Measurements from ENCODE around the gene ZRANB1. TPM values are rescaled to one million over a fixed set of nuclear protein-coding genes. Genes with fewer than 3 reads are reported as not detected.

ZRANB1 gene
- total and polyA plus RNA-seq, 2 experiments from 2014 or later: 4.2 to 26.7 TPM

DNA sequence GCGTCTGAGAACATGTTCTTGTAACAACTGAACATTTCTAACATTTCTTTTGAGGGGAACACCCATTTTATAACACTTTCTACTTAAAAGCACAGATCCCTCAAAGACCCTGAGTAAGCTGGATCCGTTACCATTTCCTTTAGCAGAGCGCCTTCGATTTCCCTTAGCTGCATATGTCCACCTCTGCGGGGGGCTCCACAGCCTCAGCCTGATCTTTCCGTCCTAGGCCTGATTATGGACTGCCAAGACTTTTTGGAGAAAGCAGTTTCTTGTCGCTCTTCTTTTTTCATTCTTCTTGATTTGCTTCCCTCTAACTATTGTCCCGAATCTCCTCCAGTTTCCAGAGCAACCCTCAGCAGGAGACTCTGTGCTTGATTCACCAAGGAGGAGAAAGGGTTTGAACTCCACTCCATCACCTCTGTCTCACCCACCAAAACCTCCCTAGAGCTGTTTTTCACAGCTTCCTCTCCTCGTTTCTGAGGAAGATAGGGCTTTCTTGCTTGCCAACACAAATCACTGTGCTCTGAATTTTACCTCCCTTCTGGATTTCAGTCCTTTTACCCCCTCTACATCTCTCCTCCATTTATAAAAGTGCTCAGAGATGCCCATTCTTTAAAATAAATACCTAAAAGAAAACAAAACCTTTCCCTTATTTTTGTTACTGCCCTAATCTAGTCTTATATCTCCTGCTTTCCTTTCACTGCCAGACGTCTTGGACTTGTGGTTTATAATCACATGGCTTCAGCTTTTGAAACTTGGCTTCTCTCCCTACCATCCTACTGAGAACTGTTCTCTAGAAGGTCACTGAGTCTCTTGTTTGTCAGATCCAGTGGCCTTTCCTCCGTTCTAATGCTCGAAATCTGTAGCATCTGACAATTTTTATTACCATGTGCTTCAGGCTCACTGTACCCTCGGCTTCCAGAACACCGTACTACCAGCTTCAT, 30.5 kb upstream of the ZRANB1 start:
- Mint-ChIP-seq H3K4me3 (no peak overlapping the region; the same call in 2 of the 3 replicates), H3K36me3 (ENCODE audit: low read depth) (no peaks in the 10 kb centered on the region; the same call in 2 of the 3 replicates), H3K27me3 (ENCODE audit: insufficient read depth, low read depth, poor library complexity) (peaks cover 2% of the 10 kb centered on the region), H3K4me1 (peaks cover 7% of the 10 kb centered on the region), H3K9me3 (no peaks in the 10 kb centered on the region; the same call in 2 of the 3 replicates), H3K27ac (no peak overlapping the region)
- no peaks in the 10 kb centered on the region for H4K20me1 ChIP-seq (replicated peaks; ENCODE audit: insufficient read depth)
- no peaks in the 10 kb centered on the region for H3K9me2 ChIP-seq (ENCODE audit: insufficient read depth)
- ATAC-seq (no peak; the same call in 2 of the 3 replicates), DNase-seq (ENCODE audit: low spot score) (no peak)
- H3F3A ChIP-seq (replicated peaks; ENCODE audit: low read depth): no peaks in the 10 kb centered on the region
- H2AFZ ChIP-seq: no peak overlapping the region
- H3K4me3 ChIP-seq: no peak overlapping the region
- H3K36me3 ChIP-seq (ENCODE audit: insufficient read depth): no peaks in the 10 kb centered on the region
- H3K27me3 ChIP-seq (ENCODE audit: insufficient read depth): no peaks in the 10 kb centered on the region
- TF ChIP-seq, protein P1, sequence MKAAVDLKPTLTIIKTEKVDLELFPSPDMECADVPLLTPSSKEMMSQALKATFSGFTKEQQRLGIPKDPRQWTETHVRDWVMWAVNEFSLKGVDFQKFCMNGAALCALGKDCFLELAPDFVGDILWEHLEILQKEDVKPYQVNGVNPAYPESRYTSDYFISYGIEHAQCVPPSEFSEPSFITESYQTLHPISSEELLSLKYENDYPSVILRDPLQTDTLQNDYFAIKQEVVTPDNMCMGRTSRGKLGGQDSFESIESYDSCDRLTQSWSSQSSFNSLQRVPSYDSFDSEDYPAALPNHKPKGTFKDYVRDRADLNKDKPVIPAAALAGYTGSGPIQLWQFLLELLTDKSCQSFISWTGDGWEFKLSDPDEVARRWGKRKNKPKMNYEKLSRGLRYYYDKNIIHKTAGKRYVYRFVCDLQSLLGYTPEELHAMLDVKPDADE (IDR thresholded peaks at IDR 0.05): no peak
- no peak for TF ChIP-seq POLR2AphosphoS5 (IDR thresholded peaks at IDR 0.05; ENCODE audit: low read depth)
- TF ChIP-seq ZNF114 (CRISPR knock-in tag; IDR thresholded peaks at IDR 0.05): no peak
- no peak for TF ChIP-seq EZH2phosphoT487 (IDR thresholded peaks at IDR 0.05; ENCODE audit: unreplicated experiment)
- TF ChIP-seq NANOG (IDR thresholded peaks at IDR 0.05; ENCODE audit: borderline replicate concordance): no peak
- TF ChIP-seq, protein P2, sequence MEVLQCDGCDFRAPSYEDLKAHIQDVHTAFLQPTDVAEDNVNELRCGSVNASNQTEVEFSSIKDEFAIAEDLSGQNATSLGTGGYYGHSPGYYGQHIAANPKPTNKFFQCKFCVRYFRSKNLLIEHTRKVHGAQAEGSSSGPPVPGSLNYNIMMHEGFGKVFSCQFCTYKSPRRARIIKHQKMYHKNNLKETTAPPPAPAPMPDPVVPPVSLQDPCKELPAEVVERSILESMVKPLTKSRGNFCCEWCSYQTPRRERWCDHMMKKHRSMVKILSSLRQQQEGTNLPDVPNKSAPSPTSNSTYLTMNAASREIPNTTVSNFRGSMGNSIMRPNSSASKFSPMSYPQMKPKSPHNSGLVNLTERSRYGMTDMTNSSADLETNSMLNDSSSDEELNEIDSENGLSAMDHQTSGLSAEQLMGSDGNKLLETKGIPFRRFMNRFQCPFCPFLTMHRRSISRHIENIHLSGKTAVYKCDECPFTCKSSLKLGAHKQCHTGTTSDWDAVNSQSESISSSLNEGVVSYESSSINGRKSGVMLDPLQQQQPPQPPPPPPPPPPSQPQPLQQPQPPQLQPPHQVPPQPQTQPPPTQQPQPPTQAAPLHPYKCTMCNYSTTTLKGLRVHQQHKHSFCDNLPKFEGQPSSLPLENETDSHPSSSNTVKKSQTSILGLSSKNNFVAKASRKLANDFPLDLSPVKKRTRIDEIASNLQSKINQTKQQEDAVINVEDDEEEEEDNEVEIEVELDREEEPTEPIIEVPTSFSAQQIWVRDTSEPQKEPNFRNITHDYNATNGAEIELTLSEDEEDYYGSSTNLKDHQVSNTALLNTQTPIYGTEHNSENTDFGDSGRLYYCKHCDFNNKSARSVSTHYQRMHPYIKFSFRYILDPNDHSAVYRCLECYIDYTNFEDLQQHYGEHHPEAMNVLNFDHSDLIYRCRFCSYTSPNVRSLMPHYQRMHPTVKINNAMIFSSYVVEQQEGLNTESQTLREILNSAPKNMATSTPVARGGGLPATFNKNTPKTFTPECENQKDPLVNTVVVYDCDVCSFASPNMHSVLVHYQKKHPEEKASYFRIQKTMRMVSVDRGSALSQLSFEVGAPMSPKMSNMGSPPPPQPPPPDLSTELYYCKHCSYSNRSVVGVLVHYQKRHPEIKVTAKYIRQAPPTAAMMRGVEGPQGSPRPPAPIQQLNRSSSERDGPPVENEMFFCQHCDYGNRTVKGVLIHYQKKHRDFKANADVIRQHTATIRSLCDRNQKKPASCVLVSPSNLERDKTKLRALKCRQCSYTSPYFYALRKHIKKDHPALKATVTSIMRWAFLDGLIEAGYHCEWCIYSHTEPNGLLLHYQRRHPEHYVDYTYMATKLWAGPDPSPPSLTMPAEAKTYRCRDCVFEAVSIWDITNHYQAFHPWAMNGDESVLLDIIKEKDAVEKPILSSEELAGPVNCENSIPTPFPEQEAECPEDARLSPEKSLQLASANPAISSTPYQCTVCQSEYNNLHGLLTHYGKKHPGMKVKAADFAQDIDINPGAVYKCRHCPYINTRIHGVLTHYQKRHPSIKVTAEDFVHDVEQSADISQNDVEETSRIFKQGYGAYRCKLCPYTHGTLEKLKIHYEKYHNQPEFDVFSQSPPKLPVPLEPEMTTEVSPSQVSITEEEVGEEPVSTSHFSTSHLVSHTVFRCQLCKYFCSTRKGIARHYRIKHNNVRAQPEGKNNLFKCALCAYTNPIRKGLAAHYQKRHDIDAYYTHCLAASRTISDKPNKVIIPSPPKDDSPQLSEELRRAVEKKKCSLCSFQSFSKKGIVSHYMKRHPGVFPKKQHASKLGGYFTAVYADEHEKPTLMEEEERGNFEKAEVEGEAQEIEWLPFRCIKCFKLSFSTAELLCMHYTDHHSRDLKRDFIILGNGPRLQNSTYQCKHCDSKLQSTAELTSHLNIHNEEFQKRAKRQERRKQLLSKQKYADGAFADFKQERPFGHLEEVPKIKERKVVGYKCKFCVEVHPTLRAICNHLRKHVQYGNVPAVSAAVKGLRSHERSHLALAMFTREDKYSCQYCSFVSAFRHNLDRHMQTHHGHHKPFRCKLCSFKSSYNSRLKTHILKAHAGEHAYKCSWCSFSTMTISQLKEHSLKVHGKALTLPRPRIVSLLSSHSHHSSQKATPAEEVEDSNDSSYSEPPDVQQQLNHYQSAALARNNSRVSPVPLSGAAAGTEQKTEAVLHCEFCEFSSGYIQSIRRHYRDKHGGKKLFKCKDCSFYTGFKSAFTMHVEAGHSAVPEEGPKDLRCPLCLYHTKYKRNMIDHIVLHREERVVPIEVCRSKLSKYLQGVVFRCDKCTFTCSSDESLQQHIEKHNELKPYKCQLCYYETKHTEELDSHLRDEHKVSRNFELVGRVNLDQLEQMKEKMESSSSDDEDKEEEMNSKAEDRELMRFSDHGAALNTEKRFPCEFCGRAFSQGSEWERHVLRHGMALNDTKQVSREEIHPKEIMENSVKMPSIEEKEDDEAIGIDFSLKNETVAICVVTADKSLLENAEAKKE (CRISPR knock-in tag; IDR thresholded peaks at IDR 0.05): no peak
- TF ChIP-seq ZNF331 (CRISPR knock-in tag; IDR thresholded peaks at IDR 0.05; ENCODE audit: low read depth): no peak
- TF ChIP-seq JUNB (IDR thresholded peaks at IDR 0.05; ENCODE audit: unreplicated experiment): no peak
- no peak for TF ChIP-seq STAT1 (IDR thresholded peaks at IDR 0.05; ENCODE audit: unreplicated experiment)
- no peak overlapping the region for H3K27ac ChIP-seq (ENCODE audit: low read depth)
- H3K79me2 ChIP-seq (replicated peaks; ENCODE audit: insufficient read depth): no peaks in the 10 kb centered on the region; the same call in 1 of the 2 replicates
- peaks cover 10% of the 10 kb centered on the region for H3K4me1 ChIP-seq (ENCODE audit: insufficient read depth)
- no peak overlapping the region for H3K4me2 ChIP-seq
